Fibroblast of gingiva (primary cell): ENCODE results near the gene MITF.

Source experiments
- DNase-seq: peaks from one replicate; pipeline ENCODE4 v3.0.0-alpha.2; 2011; ENCODE audit warnings: low read depth

Gene MITF

GRCh38 chr3:69725994-69726571, 13.2 kb upstream of the MITF start:
- DNase-seq = no peak

GRCh38 chr3:69729147-69729919, 9.9 kb upstream of the MITF start:
- DNase-seq = no peak

DNA sequence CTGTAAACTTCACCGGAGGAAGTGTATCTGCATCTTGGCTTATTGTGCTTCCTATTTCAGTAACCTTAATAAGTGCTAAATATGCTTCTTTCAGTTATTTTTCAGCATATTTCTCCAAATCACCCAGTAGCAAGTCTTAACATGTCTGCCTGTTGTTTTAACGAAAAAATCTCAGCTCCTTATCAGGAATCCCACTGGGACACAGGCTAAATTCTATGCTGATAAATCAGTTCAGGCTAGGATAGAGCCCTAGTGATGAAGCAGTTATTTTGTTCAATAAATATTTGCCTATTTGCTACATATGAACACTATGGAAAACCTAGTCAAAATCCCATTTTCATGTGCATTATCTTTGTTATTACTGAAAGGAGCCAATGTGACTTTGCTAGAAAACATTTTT, 8.2 kb upstream of the MITF start:
- no peak for DNase-seq

DNA sequence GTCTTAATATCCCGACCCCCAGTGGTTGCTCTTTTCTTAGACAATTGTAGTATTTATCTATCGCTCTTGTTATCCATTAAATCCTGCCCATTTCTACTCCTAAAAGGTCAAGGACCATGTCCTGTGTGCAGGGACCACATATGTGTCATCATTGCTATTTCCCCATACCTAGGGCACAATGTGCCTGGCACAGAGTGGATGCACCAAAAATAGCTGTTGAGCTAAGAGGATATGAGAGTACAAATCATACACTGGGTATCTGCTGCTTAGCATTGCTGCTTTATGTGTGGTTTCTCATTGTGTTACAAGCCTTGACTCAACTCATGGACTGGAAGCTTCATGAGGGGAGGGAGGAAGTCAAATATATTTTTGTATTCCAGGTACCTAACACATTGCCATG, 3.4 kb upstream of the MITF start:
- DNase-seq = no peak

GRCh38 chr3:69737392-69737791, 1.9 kb upstream of the MITF start:
- DNase-seq = no peak

DNA sequence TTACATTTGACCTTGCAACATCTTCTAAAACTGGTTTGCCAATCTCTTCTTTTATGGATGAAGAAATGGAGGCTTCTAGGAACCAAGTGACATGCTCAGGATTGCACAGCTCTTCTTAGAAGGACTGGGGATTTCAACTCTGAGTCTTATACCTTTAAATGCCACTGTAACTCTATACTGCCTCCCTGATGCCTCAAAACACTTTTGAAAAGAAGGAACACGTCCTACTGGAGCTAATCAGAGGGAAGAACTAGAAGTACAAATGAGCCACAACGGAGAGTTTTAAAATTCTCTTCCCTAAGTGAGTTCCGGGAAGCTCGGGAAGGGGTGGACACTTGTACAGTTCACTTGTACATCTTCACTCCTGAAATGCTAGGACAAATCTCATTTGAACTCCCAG, 949 bp upstream of the MITF start:
- peak; percentile 54 for DNase-seq

DNA sequence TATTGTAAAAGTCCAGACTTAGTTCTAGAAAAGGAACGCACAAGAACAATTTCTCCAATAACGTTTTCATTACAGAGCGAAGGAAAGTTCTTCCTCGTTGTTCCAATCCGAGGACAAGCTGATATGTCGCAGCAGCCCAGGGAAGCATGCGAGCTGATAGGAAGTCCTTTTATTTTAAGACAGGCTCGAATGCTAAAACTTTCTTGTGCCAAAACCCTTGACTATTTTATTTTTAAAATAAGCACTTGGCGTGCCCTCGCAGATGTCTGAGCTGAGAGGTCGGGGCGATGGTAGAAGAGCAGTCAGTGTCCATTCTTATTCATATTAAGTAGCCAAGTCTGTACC, 433 bp upstream of the MITF start:
- DNase-seq = no peak

- DNase-seq = no peak
Measured at GRCh38 chr3:69740103-69741021, 1.1 kb downstream of the MITF start.

DNA sequence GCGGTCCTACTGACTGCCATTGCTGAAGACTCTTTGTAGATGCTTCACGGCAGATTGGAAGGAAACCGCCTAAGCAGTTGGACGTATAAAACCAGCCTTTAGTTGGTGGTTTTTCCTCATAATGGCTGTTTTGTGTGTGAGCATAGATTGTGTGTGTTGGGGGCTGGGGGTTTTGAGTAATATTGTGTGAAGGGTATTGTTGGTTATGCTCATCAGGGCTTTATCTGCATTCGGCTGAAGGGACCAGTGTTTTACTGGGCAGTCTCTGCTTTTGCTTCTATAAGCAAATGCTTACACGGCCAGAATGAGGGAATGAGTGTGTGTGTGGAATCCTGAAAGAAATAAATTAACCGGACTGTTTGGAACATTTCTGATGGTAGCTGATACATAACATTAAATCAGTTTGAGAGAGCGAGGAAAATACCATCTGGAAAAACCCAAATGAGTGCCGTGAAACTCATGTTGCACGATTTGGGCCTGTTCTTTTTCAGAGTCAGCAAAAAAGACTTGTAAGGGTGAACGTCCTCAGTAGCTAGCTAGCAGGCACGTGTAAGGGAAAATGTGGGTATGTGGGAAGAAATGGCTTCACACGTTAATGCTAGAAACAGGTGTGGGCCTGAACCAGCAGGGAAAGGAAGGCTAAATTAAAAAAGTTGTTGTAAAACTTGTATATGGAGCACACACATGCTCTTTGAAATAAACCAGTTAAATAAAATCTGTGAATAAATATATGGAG, 1.9 kb downstream of the MITF start:
- no peak for DNase-seq

DNA sequence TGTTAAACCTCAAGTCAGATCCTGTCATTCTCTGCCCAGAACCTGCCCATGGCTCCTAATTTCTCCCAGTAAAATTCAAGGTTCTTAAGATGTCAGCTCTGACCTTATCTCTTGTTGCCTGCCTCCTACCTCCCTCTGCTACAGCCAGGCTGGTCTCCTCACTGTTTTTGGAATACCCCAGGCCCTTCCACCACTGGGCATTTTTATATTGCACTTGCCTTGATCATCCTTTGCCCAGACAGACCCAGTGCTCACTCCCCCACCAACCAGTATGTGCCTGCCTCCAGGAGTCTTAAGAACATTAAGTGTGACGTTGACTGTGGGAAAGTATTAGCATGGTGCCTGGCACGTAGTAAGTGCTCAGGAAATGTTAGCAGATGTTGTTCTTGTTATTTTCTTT, 3.1 kb downstream of the MITF start:
- no peak for DNase-seq

GRCh38 chr3:69743975-69744906, 5.0 kb downstream of the MITF start:
- no peak for DNase-seq

- DNase-seq = no peak
Measured at GRCh38 chr3:69745505-69745904, 6.2 kb downstream of the MITF start.

DNA sequence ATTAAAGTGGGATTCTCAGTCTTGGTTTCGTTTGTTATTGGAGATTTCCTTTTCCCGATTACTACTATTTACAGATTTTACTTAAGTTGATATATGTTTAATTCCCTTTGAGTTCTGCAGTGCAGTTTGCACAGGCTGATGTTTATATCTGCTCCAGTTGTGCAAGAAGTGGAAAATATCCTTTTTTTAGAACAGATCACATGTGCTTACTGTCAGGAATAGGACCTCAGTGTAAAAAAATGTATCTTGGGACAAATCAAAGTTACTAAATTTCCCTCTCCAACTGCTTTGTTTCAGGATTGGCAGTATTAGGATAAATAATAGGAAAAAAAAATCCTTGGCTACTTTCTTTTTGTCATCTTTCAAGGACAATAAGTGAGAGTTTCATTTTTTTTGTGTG, 6.9 kb downstream of the MITF start:
- DNase-seq = peak; percentile 86

- no peak for DNase-seq
Measured at GRCh38 chr3:69747511-69748258, 8.4 kb downstream of the MITF start.

GRCh38 chr3:69748503-69748902, 9.2 kb downstream of the MITF start:
- DNase-seq = no peak

DNA sequence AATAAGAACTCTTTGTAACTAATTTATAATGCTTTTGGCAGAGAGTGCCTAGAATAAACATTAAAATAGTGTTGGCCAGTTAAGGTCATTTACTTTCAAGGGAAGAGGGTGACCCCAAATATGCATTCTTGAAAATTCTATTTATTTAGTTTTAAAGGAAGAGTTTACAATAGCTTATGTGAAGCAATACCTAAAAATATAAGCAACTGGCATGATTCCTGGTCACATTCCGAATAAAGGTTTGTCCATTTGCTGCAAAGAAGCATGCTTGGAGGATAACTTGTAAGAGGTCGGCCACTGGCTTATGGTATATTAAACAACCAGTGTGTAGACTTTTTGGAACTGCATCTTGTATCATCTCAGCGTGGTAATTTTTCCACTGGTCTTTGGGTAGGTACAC, 10.2 kb downstream of the MITF start:
- DNase-seq = peak; percentile 89

DNA sequence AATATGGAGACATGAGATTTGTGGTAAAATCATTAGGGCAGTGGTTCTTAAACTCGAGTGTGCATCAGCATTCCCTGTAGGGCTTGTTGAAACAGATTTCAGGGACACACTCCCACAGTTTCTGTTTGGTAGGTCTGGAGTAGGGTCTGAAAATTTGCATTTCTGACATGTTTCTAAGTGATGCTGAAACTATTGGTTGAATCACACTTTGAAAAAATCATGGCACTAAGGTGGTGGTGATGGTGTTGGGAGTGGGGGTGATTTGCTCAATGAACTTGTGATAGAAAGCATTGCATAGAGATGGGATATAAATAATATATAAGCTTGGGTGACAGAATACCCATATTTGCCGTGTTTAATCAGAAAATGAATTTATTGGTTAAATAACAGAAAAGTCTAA, 11.3 kb downstream of the MITF start:
- no peak for DNase-seq

GRCh38 chr3:69751074-69751476, 11.8 kb downstream of the MITF start:
- peak; percentile 58 for DNase-seq

DNA sequence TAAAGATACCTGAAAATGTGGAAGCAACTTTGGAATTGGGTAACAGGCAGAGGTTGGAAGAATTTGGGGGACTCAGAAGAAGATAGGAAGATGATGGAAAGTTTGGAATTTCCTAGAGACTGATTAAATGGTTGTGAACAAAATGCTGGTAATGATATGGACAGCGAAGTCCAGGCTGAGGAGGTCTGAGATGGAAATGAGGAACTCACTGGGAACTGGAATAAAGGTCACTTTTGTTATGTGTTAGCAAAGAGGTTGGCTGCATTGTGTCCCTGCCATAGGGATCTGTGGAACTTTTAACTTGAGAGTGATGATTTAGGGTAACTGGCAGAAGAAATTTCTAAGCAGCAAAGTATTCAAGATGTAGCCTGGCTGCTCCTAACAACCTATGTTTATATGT, 13.0 kb downstream of the MITF start:
- no peak for DNase-seq

DNA sequence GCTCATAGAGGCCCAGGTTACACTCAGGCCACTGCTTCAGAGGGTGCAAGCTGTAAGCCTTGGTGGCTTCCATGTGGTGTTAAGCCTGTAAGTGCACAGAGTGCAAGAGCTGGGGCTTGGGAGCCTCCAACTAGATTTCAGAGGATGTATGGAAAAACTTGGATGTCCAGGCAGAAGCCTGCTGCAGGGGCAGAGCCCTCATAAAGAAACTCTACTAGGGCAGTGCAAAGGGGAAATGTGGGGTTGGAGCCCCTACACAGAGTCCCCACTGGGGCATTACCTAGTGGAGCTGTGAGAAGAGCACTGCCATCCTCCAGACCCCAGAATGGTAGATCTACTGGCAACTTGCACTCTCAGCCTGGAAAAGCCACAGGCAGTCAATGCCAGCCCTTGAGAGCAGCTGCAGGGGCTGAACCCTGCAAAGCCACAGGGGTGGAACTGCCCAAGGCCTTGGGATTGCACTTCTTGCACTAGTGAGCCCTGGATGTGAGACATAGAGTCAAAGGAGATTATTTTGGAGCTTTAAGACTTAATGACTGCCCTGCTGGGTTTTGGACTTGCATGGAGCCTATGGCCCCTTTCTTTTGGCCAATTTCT, 14.0 kb downstream of the MITF start:
- no peak for DNase-seq
